NCI-H460 (cell line): ENCODE results near the gene THRSP. TPM values are rescaled to one million over a fixed set of nuclear protein-coding genes. Genes with fewer than 3 reads are reported as not detected.
A peak's percentile ranks its signal among the peaks of the same experiment; 100 is the strongest.
"Not testable (repeated sequence)": the region's sequence is repeated elsewhere in the genome, so short reads cannot be mapped to it uniquely, and the experiment has no call there.

ENCODE experiments used
- DNase-seq: peaks from one replicate; pipeline ENCODE4 v3.0.0-alpha.2; 2016; ENCODE audit warnings: low read depth; ENCODE audit errors: extremely low read depth
- total RNA-seq: library from RNA; depleted of rRNA; stranded (reverse); fragments of >200 nt; shearing (Covaris generic); gene quantifications from 2 replicates; pipeline ENCODE4 v1.2.3, GENCODE V29; 2014

The THRSP gene
- total RNA-seq, 1 experiment from 2014 or later, result not detected

DNA sequence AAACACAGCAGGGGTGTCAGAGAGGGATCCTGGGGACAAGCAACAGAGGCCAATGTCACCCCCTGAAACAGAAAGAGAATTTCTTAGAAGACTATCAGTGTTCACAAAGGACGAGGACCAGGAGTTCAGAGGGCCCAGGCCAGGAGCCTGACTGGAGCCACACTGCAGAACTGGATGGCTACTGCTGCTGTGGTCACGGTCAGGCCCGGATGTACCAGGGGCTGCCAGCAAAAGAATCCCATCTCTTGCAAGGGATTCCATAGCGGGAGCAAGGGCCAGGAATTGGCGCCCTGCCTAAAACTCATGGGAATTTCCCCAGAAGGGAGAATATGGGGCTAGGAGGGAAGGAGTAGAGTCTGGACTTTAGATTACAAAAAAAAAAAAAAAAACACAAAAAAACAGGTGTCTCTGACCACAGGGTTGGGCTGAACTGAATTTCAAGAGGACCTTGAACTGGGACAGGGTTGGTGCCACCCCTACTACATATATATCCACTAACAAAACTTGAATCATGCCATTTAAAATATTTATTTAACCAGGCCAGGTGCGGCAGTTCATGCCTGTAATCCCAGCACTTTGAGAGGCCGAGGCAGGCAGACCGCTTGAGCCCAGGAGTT, 24.9 kb upstream of the THRSP start:
- no peak for DNase-seq

DNA sequence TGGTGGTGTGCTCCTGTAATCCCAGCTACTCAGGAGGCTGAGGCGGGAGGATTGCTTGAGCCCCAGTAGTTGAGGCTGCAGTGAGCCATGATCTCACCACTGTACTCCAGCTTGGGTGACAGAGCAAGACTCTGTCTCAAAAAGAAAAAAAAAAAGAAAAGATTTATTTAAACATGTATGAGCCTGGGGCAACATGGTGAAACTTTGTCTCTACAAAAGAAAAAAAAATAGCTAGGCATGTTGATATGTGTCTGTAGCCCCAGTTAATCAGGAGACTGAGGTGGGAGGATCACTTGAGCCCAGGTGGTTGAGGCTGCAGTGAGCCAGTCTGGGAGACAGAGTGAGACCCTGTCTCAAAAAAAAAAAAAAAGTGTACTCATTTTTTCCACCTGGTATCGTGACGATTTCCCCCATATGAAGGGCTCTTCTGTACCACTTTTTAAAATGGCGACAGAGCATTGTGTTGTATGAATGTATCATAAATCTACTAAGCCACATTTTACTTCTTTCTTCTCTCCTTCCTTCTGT, 24.2 kb upstream of the THRSP start:
- no peak for DNase-seq

DNA sequence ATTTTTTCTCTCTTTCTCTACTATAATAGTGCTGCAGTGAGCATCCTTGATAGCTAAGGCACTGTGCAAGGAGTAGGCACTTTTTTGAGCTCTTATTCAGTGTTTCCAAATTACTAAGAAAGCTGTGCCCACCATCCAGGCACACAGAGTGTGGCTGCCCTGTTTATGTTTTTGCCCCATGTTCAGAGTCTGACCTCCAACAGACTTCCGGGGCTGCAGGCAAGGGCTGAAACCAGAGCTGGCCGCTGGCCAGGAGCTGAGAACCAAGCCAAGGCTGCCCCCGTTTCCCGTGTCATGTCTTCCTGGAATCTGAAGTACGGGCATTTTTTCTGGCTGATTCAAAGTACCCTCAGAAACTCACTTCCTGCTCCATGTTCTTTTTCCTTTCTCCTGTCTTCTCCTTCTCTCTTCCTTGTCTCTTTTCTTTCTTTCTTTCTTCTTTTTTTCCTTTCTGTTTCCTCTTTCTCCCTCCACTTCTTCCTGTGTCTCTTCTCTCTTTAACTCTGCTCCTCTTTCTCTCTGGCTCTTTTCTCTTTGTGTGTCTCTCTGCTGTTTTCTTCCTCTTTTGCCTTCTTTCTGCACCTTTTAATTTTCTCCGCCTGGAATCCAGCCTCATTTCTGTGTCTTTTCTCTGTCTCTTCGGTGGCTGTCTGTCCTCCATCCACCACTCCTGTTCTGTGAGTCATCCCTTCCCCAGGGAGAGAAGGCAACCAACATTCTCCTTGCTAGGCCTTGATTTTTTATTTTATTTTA, 23.6 kb upstream of the THRSP start:
- peak; percentile 33 for DNase-seq

DNA sequence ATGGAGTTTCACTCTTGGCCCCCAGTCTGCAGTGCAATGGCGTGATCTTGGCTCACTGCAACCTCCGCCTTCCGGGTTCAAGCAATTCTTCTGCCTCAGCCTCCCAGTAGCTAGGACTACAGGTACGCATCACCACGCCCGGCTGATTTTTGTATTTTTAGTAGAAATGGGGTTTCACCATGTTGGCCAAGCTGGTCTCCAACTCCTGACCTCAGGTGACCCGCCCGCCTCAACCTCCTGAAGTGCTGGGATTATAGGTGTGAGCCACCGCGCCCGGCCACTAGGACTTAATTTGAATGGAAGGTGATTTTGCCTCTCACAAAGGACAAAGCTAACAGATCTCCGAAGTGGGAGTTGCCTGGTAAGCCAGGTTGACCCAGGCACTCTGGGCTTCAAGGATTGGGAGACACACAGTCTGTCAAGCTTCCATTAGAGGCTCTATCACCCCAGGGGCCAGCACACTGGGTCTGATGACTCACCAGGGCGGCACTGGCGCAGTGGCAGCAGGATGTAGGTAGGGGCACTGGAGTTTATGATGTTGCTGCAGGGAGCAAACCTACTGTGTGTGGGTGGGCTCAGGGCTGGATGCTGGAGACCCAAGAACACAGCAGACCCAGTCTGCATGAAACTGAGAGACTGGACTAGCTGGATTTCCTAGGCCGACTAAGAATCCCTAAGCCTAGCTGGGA, 22.8 kb upstream of the THRSP start:
- DNase-seq, result no peak

DNA sequence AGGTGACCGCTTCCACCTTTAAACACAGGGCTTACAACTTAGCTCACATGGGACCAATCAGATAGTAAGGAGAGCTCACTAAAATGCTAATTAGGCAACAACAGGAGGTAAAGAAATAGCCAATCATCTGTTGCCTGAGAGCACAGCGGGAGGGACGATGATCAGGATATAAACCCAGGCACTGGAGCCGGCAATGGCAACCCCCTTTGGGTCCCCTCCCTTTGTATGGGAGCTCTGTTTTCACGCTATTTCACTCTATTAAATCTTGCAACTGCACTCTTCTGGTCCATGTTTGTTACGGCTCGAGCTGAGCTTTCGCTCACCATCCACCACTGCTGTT, 22.3 kb upstream of the THRSP start:
- not testable (repeated sequence) for DNase-seq

DNA sequence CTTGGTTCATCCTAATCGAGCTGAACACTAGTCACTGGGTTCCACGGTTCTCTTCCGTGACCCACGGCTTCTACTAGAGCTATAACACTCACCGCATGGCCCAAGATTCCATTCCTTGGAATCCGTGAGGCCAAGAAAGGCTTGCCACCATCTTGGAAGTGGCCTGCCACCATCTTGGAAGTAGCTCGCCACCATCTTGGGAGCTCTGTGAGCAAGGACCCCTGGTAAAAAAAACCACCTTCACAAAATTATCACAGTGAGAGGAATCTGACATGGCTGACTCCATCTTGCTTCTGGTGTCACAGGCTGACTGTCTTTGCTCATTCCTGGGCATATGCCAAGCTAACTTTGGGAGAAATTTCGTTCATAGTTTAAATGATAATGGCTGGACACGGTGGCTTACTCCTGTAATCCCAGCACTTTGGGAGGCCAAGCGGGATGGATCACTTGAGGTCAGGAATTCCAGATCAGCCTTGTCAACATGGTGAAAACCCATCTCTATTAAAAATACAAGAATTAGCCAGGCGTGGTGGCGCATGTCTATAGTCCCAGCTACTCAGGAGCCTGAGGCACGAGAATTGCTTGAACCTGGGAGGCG, 21.7 kb upstream of the THRSP start:
- DNase-seq, result no peak

DNA sequence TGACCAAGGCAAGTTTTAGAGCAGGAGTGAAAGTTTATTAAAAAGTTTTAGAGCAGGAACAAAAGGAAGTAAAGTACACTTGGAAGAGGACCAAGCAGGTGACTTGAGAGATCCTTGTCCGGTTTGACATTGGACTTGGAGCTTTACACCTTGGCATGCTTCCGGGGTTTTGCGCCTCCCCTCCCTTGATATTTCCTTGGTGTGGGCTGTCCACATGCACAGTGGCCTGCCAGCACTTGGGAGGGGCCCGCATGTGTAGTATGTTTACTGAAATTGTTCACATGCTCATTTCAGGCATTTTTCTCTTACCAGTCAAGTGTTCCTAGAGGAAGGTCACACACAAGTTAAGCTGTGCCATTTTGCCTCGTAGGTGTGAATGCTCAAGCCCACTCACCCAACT, 19.0 kb upstream of the THRSP start:
- no peak for DNase-seq

DNA sequence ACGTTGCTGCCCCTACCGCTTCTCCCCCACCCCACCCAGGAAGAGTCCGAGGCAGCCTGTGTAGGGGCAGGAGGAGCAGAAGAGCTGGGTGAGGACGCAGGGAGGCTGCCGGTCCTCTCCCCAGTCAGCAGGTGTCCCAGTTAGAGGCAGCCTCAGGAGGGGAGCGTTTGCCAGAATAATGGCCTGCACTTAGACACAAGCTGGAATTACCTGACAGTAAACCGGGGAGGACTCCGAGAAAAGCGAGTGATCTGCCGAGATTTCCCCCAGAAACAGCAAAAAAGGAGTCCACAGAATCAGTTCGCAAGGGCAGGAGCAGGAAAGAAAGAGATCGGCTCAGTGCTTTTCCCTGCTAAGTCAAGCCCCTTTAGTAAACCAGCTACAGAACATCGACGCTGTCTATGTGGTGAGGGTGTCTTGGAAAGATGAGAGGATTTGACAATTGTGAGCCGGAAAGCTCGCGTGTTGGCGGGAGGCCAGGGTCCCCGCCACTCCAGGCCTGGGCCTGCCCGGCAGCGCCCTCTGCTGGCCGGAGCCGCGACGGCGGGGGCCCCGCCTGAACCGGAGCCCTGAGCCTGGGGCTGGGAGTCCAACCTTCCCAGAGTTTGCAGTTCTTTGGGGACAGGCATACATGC, 17.7 kb upstream of the THRSP start:
- DNase-seq, result peak; percentile 35

DNA sequence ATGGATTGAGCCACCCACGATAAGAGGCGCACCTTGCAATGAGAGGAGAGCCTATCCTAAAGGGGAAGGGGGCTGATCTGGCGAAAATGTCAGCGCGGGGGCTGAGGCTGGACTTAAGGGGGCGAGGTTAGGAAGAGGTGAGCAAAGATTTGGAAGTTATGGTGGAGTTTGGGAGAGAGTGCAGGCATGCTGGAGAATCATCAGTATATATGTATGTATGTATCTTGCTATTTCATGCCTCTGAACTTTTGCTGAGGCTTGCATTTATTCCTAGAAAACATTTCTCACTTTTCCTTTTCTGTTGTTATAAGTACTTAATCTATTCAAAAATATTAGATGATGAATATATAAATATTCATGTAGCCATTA, 17.2 kb upstream of the THRSP start:
- DNase-seq, result no peak

DNA sequence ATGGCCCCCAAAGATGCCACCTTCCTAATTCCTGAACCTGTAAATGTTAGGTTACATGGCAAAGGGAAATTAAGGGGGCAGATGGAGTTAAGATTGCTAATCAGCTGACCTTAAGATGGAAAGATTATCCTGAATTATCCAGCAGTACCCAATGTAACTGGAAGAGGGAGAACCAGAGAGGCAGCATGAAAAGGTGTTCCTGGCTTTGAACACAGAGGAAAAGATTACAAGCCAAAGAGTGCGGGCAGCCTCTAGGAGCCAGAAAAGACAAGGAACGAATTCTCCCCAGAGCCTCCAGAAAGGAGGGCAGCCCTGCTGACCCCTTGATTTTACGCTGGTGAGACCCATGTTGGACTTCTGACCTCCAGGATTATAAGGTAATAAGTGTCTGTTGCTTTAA, 15.1 kb upstream of the THRSP start:
- no peak for DNase-seq

DNA sequence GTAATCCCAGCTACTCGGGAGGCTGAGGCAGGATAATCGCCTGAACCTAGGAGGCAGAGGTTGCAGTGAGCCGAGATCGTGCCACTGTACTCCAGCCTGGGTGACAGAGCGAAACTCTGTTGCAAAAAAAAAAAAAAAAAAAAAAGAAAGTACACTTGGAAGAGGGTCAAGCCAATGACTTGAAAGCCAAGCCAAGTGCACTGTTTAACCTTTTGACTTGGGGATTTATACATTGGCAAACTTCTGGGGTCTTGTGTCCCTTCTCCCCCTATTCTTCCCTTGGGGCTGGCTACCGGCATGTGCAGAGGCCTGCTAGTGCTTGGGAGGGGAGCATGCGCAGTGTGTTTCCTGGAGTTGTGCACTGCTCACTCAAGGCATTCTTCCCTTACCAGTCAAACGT, 14.3 kb upstream of the THRSP start:
- DNase-seq, result no peak

DNA sequence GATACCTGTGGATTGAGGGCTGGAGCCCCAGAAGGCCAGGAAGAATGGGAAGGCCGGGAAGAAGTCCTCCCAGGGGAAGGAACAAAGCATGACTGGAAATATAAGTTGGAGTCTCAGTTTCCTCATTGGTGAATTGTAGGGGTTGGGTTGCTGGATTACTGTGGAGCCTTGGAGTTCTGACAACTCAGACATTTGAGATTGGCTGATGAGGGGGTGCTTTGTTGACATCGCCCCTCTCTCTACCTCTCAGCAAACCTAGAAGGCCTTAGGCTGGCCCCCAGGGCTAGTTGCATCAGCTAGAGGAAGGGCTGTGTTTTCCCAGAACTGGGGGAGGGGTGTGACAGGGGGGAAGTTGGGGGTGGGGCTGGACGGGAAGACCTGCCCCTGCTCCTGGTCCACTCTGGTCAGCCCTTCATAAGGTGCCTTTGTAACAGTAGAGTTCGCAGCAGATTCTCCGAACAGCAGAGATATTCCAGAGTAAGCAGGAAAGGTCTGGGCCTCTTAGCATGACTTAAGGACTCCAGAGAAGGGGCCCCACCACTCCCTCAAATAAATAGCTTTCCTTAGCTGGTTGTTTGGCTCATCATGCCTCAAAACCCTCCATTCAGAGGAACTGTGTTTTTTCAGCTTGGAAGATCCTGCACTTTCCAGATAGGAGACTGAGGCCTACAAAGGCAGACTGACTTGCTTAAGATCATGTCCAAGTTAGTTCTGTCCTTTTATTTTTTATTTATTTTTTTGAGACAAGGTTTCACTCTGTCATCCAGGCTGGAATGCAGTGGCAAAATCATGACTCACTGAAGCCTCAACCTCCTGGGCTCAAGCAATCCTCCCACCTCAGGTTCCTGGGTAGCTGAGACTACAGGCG, 12.5 kb upstream of the THRSP start:
- DNase-seq, result no peak

DNA sequence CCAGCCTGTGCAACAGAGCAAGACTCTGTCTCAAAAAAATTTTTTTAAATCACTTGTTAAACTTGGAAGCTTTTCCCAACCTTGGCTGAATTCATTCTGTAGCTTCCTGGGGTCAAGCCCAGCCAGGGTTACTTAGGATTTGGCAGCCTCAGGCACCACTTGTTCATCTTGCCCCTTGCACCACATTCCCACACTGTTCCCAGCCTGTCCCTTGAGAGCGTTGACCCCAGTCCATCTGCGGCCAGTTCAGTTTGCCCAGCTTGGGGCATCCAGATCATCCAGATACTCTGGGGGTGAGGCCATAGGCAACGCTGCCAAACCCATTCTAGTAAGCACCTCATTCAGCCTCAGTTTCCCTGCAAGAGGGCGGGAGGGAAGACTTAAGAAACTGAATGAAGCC, 8.7 kb upstream of the THRSP start:
- no peak for DNase-seq

DNA sequence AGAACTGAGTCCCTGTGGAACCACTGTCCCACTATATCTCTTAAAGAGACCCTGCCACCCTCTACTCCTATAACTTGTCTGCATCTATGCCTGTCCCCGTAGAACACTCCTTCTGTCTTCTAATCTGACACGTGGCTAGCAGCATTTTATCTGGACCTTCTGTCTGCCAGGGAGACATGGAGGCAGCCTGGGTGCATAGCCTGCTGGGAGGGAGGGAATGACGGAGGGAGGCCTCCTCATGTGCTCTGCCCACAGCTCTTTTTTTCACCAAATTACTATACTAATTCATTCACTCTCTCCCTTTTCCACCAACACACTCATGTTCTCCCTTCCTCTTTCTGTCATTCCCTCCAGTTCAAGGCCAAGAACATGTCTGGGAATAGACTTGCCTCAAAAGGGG, 7.6 kb upstream of the THRSP start:
- no peak for DNase-seq

DNA sequence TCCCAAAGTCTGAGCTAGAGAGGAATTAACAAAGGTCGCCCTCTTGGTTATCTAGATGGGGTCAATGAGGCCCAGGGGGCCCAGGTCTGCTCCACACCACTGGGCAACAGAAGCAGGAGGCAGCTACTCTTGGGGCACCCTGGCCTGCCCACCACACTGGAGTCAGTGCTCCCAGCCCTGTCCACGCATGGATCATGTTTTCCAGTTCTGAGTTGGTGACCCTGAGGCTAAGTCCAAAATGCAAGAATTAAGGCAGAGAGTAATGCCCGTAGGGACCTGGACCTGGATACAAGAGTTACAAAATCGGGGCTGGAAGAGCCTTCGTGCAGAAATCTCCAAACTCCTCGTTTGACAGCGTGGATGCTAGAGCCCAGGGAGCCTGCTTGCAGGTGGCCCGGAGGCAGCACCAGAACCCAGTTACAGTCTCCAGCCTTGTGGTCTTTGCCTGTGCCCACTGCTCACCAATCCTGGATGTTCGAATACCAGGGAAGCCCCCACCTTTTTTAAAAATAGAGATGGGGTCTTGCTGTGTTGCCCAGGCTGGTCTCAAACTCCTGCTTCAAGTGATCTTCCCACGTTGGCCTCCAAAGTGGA, 6.1 kb upstream of the THRSP start:
- no peak for DNase-seq

DNA sequence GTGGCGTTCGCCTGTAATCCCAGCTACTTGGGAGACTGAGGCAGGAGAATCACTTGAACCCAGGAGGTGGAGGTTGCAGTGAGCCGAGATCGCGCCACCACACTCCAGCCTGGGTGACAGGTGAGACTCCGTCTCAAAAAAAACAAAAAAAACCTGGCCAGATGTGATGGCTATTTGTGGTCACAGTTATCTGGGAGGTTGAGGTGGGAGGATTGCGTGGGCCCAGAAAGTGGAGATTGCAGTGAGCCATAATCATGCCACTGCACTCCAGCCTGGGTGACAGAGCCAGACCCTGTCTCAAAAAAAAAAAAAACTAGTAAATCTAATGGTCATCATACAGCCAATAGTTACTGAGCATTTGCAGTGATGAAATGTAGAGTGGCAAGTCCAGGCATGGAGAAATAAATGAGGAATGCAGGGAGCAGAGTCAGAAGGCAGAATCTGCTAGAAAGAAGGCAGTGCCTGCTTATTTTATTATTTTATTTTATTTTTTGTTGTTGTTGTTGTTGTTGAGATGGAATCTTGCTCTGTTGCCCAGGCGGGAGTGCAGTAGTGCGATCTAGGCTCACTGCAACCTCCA, 3.8 kb upstream of the THRSP start:
- not testable (repeated sequence) for DNase-seq

DNA sequence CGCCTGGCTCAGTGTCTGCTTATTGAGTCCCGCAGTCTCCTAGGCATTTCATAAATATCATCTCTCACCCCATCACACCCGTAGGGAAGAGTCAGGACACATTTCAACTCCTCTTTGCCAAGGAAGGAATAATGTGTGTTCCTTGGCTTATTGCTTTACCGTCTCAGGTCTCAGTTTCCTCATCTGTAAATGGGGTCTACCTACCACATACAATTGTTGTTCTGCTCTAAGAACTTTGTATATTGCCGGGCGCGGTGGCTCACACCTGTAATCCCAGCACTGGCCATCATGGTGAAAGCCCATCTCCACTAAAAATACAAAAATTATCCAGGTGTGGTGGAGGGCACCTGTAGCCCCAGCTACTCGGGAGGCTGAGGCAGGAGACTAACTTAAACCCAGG, 3.1 kb upstream of the THRSP start:
- no peak for DNase-seq

DNA sequence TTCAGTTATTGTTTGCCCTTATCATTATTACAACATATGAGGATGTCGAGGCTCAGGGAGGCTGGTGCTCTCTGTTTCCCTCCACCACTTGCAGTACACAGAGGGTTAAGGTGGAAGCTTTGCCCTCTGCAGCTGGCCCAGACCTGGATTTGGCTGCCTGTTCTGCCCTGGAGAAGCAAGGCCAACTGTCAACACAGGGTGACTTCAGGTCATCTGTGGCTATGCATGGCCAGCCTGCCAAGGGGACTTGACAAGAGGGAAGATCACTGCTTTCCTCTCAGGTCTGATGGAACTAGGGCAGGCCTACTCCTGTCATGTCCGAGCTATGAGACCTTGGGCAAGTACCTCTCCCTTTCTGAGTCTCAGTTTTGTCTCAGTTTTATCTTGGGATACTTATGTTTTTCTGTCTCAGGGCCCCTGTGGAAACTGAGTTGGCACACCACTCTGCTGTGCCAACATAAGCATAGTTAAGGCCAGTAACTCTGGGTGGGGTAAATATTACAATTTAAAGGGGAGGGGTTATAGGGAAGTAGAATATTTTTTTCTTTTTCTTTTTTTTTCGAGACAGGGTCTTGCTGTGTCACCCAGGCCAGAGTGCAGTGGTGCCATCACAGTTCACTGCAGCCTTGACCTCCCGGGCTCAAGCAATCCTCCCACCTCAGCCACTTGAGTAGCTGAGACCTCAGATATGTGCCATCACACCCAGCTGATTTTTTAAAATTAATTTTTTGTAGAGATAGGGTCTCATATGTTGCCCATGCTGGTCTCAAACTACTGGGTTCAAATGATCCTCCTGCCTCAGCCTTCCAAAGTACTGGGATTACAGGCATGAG, 2.4 kb upstream of the THRSP start:
- no peak for DNase-seq

DNA sequence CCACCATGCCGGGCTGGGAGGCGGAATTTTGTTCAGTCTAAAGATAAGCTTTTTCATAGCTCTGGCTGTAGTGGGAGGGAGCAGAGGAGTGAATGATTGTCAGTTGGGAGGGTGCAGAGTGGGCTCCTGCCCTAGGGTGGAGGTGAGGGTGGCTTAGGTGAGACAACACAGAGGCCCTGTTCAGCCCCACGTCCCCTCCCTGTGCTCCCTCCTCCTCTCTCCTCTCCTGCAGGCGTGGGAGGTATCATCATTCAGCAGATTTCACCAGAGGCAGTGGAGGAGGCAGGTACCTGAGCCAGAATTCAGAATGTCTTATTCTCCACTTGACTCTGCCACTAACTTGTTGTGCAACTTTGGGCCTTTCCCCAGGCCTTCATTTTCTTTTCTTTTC, 1.7 kb upstream of the THRSP start:
- DNase-seq, result no peak
